Uterus (tissue), 2 donors: Measurements from ENCODE around the gene ZNF12.

Experiments used
- POLR2A ChIP-seq, 2 donors: fragments of 450-650 bp; IDR thresholded peaks; one replicate each; pipeline ENCODE4 v1.6.1; 2016; ENCODE audit warnings: antibody characterized with exemption in 2 of 2, mild to moderate bottlenecking in 1 of 2, moderate library complexity in 1 of 2
- TF ChIP-seq, protein P1 (sequence below), 4 experiments: fragments of 200-600 bp in 2 of 4; fragments of 450-650 bp in 2 of 4; sonication (generic) in 2 of 4; IDR thresholded peaks; one replicate each; pipeline ENCODE4 v1.5.1; 2016 to 2019; ENCODE audit warnings: antibody characterized with exemption in 4 of 4, mild to moderate bottlenecking in 2 of 4, moderate library complexity in 1 of 4

DNA sequence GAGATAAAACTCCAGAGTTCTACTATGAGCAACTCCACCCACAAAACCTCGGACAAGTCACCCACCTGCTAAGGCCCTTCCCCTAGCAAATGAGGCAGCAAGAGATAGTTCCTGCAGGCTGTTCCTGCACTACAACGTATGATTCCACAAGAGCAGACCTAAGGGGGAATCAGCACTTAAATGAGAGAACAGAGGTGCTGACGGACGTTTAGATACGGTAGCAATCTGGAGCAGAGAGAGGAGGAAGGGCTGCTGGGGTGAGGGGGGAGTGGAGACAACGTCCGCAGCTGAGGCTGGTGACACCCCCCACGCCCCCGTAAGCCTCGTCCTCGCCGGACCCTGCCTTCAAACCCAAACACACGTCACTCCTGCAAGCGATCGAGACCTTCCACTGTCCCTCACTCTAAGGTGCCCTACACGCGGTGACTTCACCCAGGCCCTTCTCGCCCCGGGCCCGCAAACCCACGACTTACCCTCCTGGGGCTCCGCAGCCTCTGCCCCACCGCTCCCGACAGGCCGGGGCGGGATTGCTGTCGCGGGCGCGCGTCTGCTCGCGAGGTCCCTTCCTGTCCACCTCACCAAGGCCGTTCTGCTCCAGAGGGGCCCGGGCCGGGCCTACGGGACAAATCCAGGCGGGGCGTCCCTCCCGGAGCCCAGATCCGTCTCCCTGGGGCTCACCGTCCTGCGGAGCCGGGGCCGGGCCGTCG, 635 bp downstream of the ZNF12 start:
- TF ChIP-seq POLR2A (IDR thresholded peaks at IDR 0.05), result no peak
- TF ChIP-seq, protein P1, sequence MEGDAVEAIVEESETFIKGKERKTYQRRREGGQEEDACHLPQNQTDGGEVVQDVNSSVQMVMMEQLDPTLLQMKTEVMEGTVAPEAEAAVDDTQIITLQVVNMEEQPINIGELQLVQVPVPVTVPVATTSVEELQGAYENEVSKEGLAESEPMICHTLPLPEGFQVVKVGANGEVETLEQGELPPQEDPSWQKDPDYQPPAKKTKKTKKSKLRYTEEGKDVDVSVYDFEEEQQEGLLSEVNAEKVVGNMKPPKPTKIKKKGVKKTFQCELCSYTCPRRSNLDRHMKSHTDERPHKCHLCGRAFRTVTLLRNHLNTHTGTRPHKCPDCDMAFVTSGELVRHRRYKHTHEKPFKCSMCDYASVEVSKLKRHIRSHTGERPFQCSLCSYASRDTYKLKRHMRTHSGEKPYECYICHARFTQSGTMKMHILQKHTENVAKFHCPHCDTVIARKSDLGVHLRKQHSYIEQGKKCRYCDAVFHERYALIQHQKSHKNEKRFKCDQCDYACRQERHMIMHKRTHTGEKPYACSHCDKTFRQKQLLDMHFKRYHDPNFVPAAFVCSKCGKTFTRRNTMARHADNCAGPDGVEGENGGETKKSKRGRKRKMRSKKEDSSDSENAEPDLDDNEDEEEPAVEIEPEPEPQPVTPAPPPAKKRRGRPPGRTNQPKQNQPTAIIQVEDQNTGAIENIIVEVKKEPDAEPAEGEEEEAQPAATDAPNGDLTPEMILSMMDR (IDR thresholded peaks at IDR 0.05), result no peak
